ENCODE data around the gene CYP3A4. TPM values are rescaled to one million over a fixed set of nuclear protein-coding genes. Genes with fewer than 3 reads are reported as not detected.
"Not testable (repeated sequence)": the region's sequence is repeated elsewhere in the genome, so short reads cannot be mapped to it uniquely, and the experiment has no call there.

Gene CYP3A4
- total and polyA plus RNA-seq, 5 donors = 0.16 TPM; not detected in 4

- DNase-seq; H3K4me3 ChIP-seq (ENCODE audit: low read length); H3K4me1 ChIP-seq (ENCODE audit: control insufficient read depth, insufficient read depth, low read length); H3K27me3 ChIP-seq (ENCODE audit: control insufficient read depth, insufficient read depth); ATAC-seq; H3K27ac ChIP-seq (ENCODE audit: low read length); intact Hi-C loops (cut with DNase I); H3K9me3 ChIP-seq (ENCODE audit: control insufficient read depth, low read length): not testable (repeated sequence)
- 73% methylated on average over 1 of the region's 1 CpG for WGBS
Observed at GRCh38 chr7:99773395-99773794, 10.6 kb downstream of the CYP3A4 start.

DNA sequence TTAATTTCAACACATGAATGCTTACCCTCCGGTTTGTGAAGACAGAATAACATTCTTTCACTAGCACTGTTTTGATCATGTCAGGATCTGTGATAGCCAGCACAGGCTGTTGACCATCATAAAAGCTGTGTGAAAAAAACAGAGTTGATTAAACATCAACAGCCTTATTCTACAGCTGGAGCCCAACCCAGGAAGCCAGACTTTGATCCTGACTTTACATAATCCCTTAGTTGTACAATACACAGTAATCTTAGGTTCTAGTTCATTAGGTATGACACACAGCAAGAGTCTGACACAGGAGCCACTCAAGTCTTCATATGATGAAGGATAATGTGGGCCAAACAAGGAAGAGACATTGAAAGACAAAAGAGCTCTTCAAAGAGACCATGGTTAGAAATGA, 11.4 kb downstream of the CYP3A4 start:
- intact Hi-C loops (cut with DNase I) = no loop called here
- 81% methylated on average over 1 of the region's 1 CpG for WGBS
- no peaks in the 10 kb centered on the region for H3K27me3 ChIP-seq (ENCODE audit: control insufficient read depth, insufficient read depth)
- no peak for DNase-seq
- H3K9me3 ChIP-seq (ENCODE audit: control insufficient read depth, low read length) = no peaks in the 10 kb centered on the region
- no peaks in the 10 kb centered on the region for H3K4me1 ChIP-seq (ENCODE audit: control insufficient read depth, insufficient read depth, low read length)
- H3K27ac ChIP-seq (ENCODE audit: low read length) = no peak overlapping the region
- no peak for ATAC-seq
- H3K4me3 ChIP-seq (ENCODE audit: low read length) = no peak overlapping the region

- H3K9me3 ChIP-seq (ENCODE audit: control insufficient read depth, low read length); H3K27ac ChIP-seq (ENCODE audit: low read length); H3K4me3 ChIP-seq (ENCODE audit: low read length); H3K4me1 ChIP-seq (ENCODE audit: control insufficient read depth, insufficient read depth, low read length); intact Hi-C loops (cut with DNase I); ATAC-seq; H3K27me3 ChIP-seq (ENCODE audit: control insufficient read depth, insufficient read depth); DNase-seq: not testable (repeated sequence)
- WGBS = 93% methylated on average over 3 of the region's 3 CpGs
Observed at GRCh38 chr7:99769494-99769893, 14.5 kb downstream of the CYP3A4 start.

- DNase-seq = no peak
- Histone ChIP-seq H3K4me3 (ENCODE audit: low read length) (no peak overlapping the region), H3K9me3 (ENCODE audit: control insufficient read depth, low read length) (no peaks in the 10 kb centered on the region), H3K27ac (ENCODE audit: low read length) (no peak overlapping the region), H3K4me1 (ENCODE audit: control insufficient read depth, insufficient read depth, low read length) (no peaks in the 10 kb centered on the region), H3K27me3 (ENCODE audit: control insufficient read depth, insufficient read depth) (no peaks in the 10 kb centered on the region)
- intact Hi-C loops (cut with DNase I) = no loop called here
- WGBS = 86% methylated on average over 2 of the region's 2 CpGs
- no peak for ATAC-seq
Observed at GRCh38 chr7:99768471-99768870, 15.5 kb downstream of the CYP3A4 start.

DNA sequence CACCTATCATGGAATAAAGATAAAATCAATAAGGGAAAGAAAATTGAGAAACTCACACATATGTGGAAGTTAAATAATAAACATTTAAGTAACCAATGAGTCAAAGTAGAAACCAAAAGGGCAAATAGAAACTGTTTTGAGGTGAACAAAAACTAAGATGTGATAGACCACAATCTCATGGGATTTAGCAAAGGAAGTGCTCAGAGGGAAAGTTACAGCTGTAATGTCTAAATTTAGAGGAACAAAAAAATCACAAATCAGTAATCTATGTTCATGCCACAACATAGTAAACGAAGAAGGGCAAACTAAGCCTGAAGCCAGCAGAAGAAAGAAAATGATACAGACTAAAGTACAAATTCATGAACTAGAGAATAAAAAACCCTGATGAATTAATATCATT, 16.3 kb downstream of the CYP3A4 start:
- H3K27me3 ChIP-seq (ENCODE audit: control insufficient read depth, insufficient read depth) = no peaks in the 10 kb centered on the region
- H3K27ac ChIP-seq (ENCODE audit: low read length) = no peak overlapping the region
- ATAC-seq (no peak), DNase-seq (no peak)
- 34% methylated on average over 1 of the region's 1 CpG for WGBS
- H3K9me3 ChIP-seq (ENCODE audit: control insufficient read depth, low read length) = no peaks in the 10 kb centered on the region
- intact Hi-C loops (cut with DNase I) = no loop called here
- no peaks in the 10 kb centered on the region for H3K4me1 ChIP-seq (ENCODE audit: control insufficient read depth, insufficient read depth, low read length)
- H3K4me3 ChIP-seq (ENCODE audit: low read length) = no peak overlapping the region

DNA sequence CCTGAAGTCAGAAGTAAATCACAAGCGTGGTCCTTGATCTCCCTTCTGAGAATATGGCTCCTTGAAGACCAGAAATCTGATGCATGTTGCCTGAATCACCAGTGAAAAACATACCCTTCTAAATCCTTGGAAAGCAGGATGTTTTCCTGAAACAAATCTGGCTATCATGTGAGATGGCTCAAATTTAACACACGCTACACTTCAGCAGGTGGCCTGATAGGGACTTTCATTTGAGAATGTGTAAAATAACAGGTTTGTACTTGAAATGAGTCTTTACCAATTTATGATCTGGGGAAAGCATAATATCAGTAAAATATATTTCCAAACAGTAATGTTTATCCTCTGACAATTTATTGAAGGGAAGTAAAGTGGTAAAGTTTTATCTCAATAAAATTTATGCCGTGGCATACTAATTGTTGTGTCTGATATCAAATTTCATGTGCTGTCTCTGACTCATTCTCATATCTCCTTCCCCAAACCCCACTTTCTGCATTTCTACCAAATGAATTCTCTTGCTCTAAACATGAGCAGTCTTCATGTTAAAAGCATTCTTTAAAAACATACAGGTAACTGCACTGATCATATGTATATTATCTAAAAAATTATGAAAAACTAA, 17.4 kb downstream of the CYP3A4 start:
- intact Hi-C loops (cut with DNase I) = no loop called here
- H3K4me1 ChIP-seq (ENCODE audit: control insufficient read depth, insufficient read depth, low read length) = no peaks in the 10 kb centered on the region
- WGBS = 89% methylated on average over 3 of the region's 3 CpGs
- no peak for DNase-seq
- no peaks in the 10 kb centered on the region for H3K9me3 ChIP-seq (ENCODE audit: control insufficient read depth, low read length)
- no peak for ATAC-seq
- no peaks in the 10 kb centered on the region for H3K27me3 ChIP-seq (ENCODE audit: control insufficient read depth, insufficient read depth)
- H3K27ac ChIP-seq (ENCODE audit: low read length) = no peak overlapping the region
- H3K4me3 ChIP-seq (ENCODE audit: low read length) = no peak overlapping the region

DNA sequence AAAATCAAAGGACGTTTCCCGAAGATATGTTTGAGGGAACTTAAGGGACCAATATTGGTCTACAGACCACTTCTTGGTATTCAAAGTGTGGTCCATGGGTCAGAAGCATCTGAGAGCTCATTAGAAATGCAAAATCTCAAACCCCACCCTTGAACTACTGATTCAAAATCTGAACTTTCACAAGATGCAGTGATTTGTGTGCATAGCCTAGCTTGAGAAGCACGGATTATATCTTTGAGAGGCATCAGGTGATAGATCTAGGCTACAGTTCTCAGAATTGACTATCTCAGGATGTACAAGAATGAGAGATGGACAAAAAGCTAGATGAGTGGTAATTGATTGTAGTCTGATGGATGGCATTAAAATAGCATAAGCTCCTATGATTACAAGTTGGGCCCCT, 19.5 kb downstream of the CYP3A4 start:
- no peak for ATAC-seq
- H3K4me3 ChIP-seq (ENCODE audit: low read length) = no peak overlapping the region
- no peaks in the 10 kb centered on the region for H3K9me3 ChIP-seq (ENCODE audit: control insufficient read depth, low read length)
- no peak overlapping the region for H3K27ac ChIP-seq (ENCODE audit: low read length)
- no peak for DNase-seq
- WGBS = 78% methylated on average over 3 of the region's 3 CpGs
- intact Hi-C loops (cut with DNase I) = no loop called here
- H3K27me3 ChIP-seq (ENCODE audit: control insufficient read depth, insufficient read depth) = no peaks in the 10 kb centered on the region
- H3K4me1 ChIP-seq (ENCODE audit: control insufficient read depth, insufficient read depth, low read length) = no peaks in the 10 kb centered on the region

GRCh38 chr7:99762680-99763327, 21.2 kb downstream of the CYP3A4 start:
- H3K9me3 ChIP-seq (ENCODE audit: control insufficient read depth, low read length) = no peaks in the 10 kb centered on the region
- no peaks in the 10 kb centered on the region for H3K4me1 ChIP-seq (ENCODE audit: control insufficient read depth, insufficient read depth, low read length)
- no peak overlapping the region for H3K27ac ChIP-seq (ENCODE audit: low read length)
- 43% methylated on average over 7 of the region's 7 CpGs for WGBS
- intact Hi-C loops (cut with DNase I) = no loop called here
- DNase-seq (peak; percentile 50 to 74 (median 67)), ATAC-seq (peak; percentile 97 to 99)
- H3K27me3 ChIP-seq (ENCODE audit: control insufficient read depth, insufficient read depth) = no peaks in the 10 kb centered on the region
- no peak overlapping the region for H3K4me3 ChIP-seq (ENCODE audit: low read length)

- intact Hi-C loops (cut with DNase I) = no loop called here
- Histone ChIP-seq H3K9me3 (ENCODE audit: control insufficient read depth, low read length) (no peaks in the 10 kb centered on the region), H3K27me3 (ENCODE audit: control insufficient read depth, insufficient read depth) (no peaks in the 10 kb centered on the region), H3K4me3 (ENCODE audit: low read length) (no peak overlapping the region), H3K4me1 (ENCODE audit: control insufficient read depth, insufficient read depth, low read length) (no peaks in the 10 kb centered on the region), H3K27ac (ENCODE audit: low read length) (no peak overlapping the region)
- no peak for ATAC-seq
- WGBS = 89% methylated on average over 1 of the region's 1 CpG
- no peak for DNase-seq
Observed at GRCh38 chr7:99755085-99755484, 28.9 kb downstream of the CYP3A4 start.

GRCh38 chr7:99752356-99752755, 31.6 kb downstream of the CYP3A4 start:
- DNase-seq = no peak
- Histone ChIP-seq H3K27ac (ENCODE audit: low read length) (no peak overlapping the region), H3K4me1 (ENCODE audit: control insufficient read depth, insufficient read depth, low read length) (no peaks in the 10 kb centered on the region), H3K4me3 (ENCODE audit: low read length) (no peak overlapping the region), H3K9me3 (ENCODE audit: control insufficient read depth, low read length) (no peaks in the 10 kb centered on the region), H3K27me3 (ENCODE audit: control insufficient read depth, insufficient read depth) (no peaks in the 10 kb centered on the region)
- 39% methylated on average over 3 of the region's 3 CpGs for WGBS
- ATAC-seq = no peak
- intact Hi-C loops (cut with DNase I) = no loop called here

- intact Hi-C loops (cut with DNase I); H3K9me3 ChIP-seq (ENCODE audit: control insufficient read depth, low read length); H3K4me3 ChIP-seq (ENCODE audit: low read length); H3K27ac ChIP-seq (ENCODE audit: low read length); H3K4me1 ChIP-seq (ENCODE audit: control insufficient read depth, insufficient read depth, low read length); H3K27me3 ChIP-seq (ENCODE audit: control insufficient read depth, insufficient read depth); DNase-seq: not testable (repeated sequence)
- peak in 1 of 2 donors; percentile 61 for ATAC-seq
- WGBS = 15% methylated on average over 5 of the region's 5 CpGs
Observed at GRCh38 chr7:99751322-99752052, 32.5 kb downstream of the CYP3A4 start.

Measured in right cardiac atrium (tissue), 5 donors.